Ishikawa (cell line): Measurements from ENCODE around the gene C22orf42.

Experiments
- CEBPB ChIP-seq: IDR thresholded peaks from 2 replicates; pipeline ENCODE4 v1.6.1; 2012
- EGR1 ChIP-seq: IDR thresholded peaks from 2 replicates; pipeline ENCODE4 v1.6.1; 2012
- EP300 ChIP-seq: IDR thresholded peaks from 2 replicates; pipeline ENCODE4 v1.6.1; 2012; ENCODE audit warnings: borderline replicate concordance
- MAX ChIP-seq: IDR thresholded peaks from 2 replicates; pipeline ENCODE4 v1.6.1; 2012
- RAD21 ChIP-seq: IDR thresholded peaks from 2 replicates; pipeline ENCODE4 v1.6.1; 2012; ENCODE audit warnings: low read depth
- TAF1 ChIP-seq: IDR thresholded peaks from 2 replicates; pipeline ENCODE4 v1.6.1; 2012; ENCODE audit warnings: low read depth, mild to moderate bottlenecking
- TCF12 ChIP-seq: IDR thresholded peaks from 2 replicates; pipeline ENCODE4 v1.6.1; 2012; ENCODE audit warnings: low read depth
- TEAD4 ChIP-seq: IDR thresholded peaks from 2 replicates; pipeline ENCODE4 v1.6.1; 2012
- USF1 ChIP-seq: IDR thresholded peaks from 2 replicates; pipeline ENCODE4 v1.6.1; 2012
- YY1 ChIP-seq: IDR thresholded peaks from 2 replicates; pipeline ENCODE4 v1.6.1; 2012; ENCODE audit warnings: low read depth
- ZBTB7A ChIP-seq: IDR thresholded peaks from 2 replicates; pipeline ENCODE4 v1.6.1; 2012; ENCODE audit warnings: low read depth
- TF ChIP-seq, protein P1 (sequence below): IDR thresholded peaks from 2 replicates; pipeline ENCODE4 v1.6.1; 2012; ENCODE audit warnings: low read depth, mild to moderate bottlenecking

DNA sequence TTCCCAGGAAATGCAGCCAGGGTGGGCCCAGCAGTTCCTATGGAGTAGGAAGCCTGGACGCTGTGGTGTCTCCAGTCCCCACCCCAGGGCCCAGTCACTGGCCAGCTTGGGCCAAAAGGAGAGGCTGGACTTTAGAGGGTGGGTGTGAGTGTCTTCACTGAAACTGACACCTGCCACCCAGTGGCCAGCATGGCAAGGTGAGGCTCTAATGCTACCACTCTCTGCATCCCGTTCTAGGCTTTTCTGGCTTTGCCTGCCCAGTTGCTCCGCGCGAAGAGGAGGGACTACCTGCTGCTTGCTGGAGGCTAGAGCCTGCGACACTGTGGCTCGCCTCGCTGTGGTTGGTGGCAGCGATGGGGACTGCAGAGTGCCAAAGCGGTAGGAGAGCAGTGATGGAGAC lies 35.4 kb downstream of the C22orf42 start:
- TF ChIP-seq TEAD4 (no peak), MAX (no peak), YY1 (no peak), TAF1 (no peak), RAD21 (peak; percentile 40; the same call in 1 of the 2 replicates), EP300 (no peak), EGR1 (no peak), CEBPB (no peak), TCF12 (no peak), ZBTB7A (no peak), USF1 (no peak)
- TF ChIP-seq, protein P1, sequence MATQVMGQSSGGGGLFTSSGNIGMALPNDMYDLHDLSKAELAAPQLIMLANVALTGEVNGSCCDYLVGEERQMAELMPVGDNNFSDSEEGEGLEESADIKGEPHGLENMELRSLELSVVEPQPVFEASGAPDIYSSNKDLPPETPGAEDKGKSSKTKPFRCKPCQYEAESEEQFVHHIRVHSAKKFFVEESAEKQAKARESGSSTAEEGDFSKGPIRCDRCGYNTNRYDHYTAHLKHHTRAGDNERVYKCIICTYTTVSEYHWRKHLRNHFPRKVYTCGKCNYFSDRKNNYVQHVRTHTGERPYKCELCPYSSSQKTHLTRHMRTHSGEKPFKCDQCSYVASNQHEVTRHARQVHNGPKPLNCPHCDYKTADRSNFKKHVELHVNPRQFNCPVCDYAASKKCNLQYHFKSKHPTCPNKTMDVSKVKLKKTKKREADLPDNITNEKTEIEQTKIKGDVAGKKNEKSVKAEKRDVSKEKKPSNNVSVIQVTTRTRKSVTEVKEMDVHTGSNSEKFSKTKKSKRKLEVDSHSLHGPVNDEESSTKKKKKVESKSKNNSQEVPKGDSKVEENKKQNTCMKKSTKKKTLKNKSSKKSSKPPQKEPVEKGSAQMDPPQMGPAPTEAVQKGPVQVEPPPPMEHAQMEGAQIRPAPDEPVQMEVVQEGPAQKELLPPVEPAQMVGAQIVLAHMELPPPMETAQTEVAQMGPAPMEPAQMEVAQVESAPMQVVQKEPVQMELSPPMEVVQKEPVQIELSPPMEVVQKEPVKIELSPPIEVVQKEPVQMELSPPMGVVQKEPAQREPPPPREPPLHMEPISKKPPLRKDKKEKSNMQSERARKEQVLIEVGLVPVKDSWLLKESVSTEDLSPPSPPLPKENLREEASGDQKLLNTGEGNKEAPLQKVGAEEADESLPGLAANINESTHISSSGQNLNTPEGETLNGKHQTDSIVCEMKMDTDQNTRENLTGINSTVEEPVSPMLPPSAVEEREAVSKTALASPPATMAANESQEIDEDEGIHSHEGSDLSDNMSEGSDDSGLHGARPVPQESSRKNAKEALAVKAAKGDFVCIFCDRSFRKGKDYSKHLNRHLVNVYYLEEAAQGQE: no peak
